SU-DHL-6 (cell line): ENCODE measurements around the gene TRIM2.

Experiments
- H2AFZ ChIP-seq: fragments of 200-600 bp; sonication (generic); 2 replicates; pipeline ENCODE4 v1.6.1; 2014; ENCODE audit warnings: low read depth, mild to moderate bottlenecking, moderate library complexity, mixed read lengths, antibody characterized with exemption, low read length; ENCODE audit not compliant: severe bottlenecking
- H3F3A ChIP-seq: fragments of 200-600 bp; shearing (Covaris generic); 2 replicates; pipeline ENCODE4 v1.6.0; 2016; ENCODE audit warnings: antibody characterized with exemption, mild to moderate bottlenecking; ENCODE audit not compliant: insufficient read depth
- H3K27ac ChIP-seq: fragments of 200-600 bp; sonication (generic); 2 replicates; pipeline ENCODE4 v1.5.1; 2016; ENCODE audit warnings: low read depth, mild to moderate bottlenecking, low read length, moderate library complexity, mixed read lengths
- H3K27me3 ChIP-seq: fragments of 200-600 bp; sonication (generic), shearing (Covaris generic); 2 replicates; pipeline ENCODE4 v1.6.0; 2014; ENCODE audit warnings: mild to moderate bottlenecking, low read length
- H3K36me3 ChIP-seq: fragments of 200-600 bp; sonication (generic); 2 replicates; pipeline ENCODE4 v1.6.1; 2014; ENCODE audit warnings: mild to moderate bottlenecking, low read length, mixed read lengths
- H3K4me2 ChIP-seq: fragments of 300-600, 200-600 bp; shearing (Covaris generic), sonication (generic); 2 replicates; pipeline ENCODE4 v1.6.0; 2014; ENCODE audit warnings: low read length, low read depth, mild to moderate bottlenecking; ENCODE audit not compliant: poor library complexity, severe bottlenecking
- H3K4me3 ChIP-seq: fragments of 200-600 bp; sonication (generic); 2 replicates; pipeline ENCODE4 v1.5.1; 2014; ENCODE audit warnings: antibody characterized with exemption, low read length, mild to moderate bottlenecking, mixed read lengths; ENCODE audit not compliant: insufficient read depth, poor library complexity, severe bottlenecking
- H3K79me2 ChIP-seq: fragments of 200-600 bp; sonication (generic); 2 replicates; pipeline ENCODE4 v1.6.1; 2014; ENCODE audit warnings: mild to moderate bottlenecking, low read length, moderate library complexity; ENCODE audit not compliant: insufficient read depth
- H3K9ac ChIP-seq: fragments of 200-600 bp; sonication (generic); 2 replicates; pipeline ENCODE4 v1.7.0; 2014; ENCODE audit warnings: mild to moderate bottlenecking, low read length
- H3K9me2 ChIP-seq: fragments of 200-600 bp; sonication (generic); replicated peaks from 2 replicates; pipeline ENCODE4 v1.6.1; 2014; ENCODE audit warnings: low read length; ENCODE audit not compliant: insufficient read depth
- H3K9me3 ChIP-seq: fragments of 200-600 bp; sonication (generic); 2 replicates; pipeline ENCODE4 v1.6.1; 2014; ENCODE audit warnings: low read length, mixed read lengths; ENCODE audit not compliant: insufficient read depth
- H4K20me1 ChIP-seq: fragments of 200-600 bp; sonication (generic); 2 replicates; pipeline ENCODE4 v1.6.1; 2014; ENCODE audit warnings: low read depth, mild to moderate bottlenecking, antibody characterized with exemption, low read length, moderate library complexity, mixed read lengths
- CTCF ChIP-seq: fragments of 200-600 bp; sonication (generic); IDR thresholded peaks from one replicate; pipeline ENCODE4 v1.5.1; 2017; ENCODE audit warnings: antibody characterized with exemption, mild to moderate bottlenecking, low read length, moderate library complexity; ENCODE audit not compliant: insufficient read depth, poor library complexity, severe bottlenecking
- EZH2phosphoT487 ChIP-seq: fragments of 200-600 bp; sonication (generic), shearing (Covaris generic); conservative IDR thresholded peaks from 2 replicates; pipeline ENCODE4 v1.6.1; 2018; ENCODE audit warnings: mild to moderate bottlenecking, antibody characterized with exemption, low read length, moderate library complexity, mixed read lengths

The TRIM2 gene

GRCh38 chr4:153234885-153235284 is 30.6 kb downstream of the TRIM2 start:
- Histone ChIP-seq H3K4me3 (no peak overlapping the region), H3K9ac (no peak overlapping the region), H3F3A (no peaks in the 10 kb centered on the region), H3K27me3 (no peaks in the 10 kb centered on the region), H3K4me2 (no peak overlapping the region), H3K36me3 (no peaks in the 10 kb centered on the region), H4K20me1 (no peaks in the 10 kb centered on the region), H3K9me3 (no peaks in the 10 kb centered on the region), H2AFZ (no peak overlapping the region), H3K79me2 (no peaks in the 10 kb centered on the region), H3K27ac (no peak overlapping the region), H3K9me2 (no peaks in the 10 kb centered on the region)
- TF ChIP-seq CTCF (no peak), EZH2phosphoT487 (no peak)

- Histone ChIP-seq H3F3A (no peaks in the 10 kb centered on the region), H3K27ac (no peak overlapping the region), H3K9me2 (no peaks in the 10 kb centered on the region), H3K79me2 (no peaks in the 10 kb centered on the region), H4K20me1 (no peaks in the 10 kb centered on the region), H3K9ac (no peak overlapping the region), H3K27me3 (no peaks in the 10 kb centered on the region), H3K9me3 (no peaks in the 10 kb centered on the region), H3K4me3 (no peak overlapping the region), H2AFZ (no peak overlapping the region), H3K36me3 (no peaks in the 10 kb centered on the region), H3K4me2 (no peak overlapping the region)
- no peak for TF ChIP-seq EZH2phosphoT487
- TF ChIP-seq CTCF: no peak
These were observed 34.1 kb downstream of the TRIM2 start for GRCh38 chr4:153238135-153238919.

- Histone ChIP-seq H3K9ac (no peak overlapping the region), H3K4me3 (no peak overlapping the region)
These were observed 35.2 kb downstream of the TRIM2 start for GRCh38 chr4:153239409-153239808.

More at GRCh38 chr4:153239409-153239808, 35.2 kb downstream of the TRIM2 start:
- Histone ChIP-seq H3F3A (no peaks in the 10 kb centered on the region), H3K27me3 (no peaks in the 10 kb centered on the region), H3K9me2 (no peaks in the 10 kb centered on the region), H2AFZ (no peak overlapping the region), H3K27ac (no peak overlapping the region), H3K4me2 (no peak overlapping the region), H4K20me1 (no peaks in the 10 kb centered on the region), H3K79me2 (no peaks in the 10 kb centered on the region), H3K36me3 (no peaks in the 10 kb centered on the region), H3K9me3 (no peaks in the 10 kb centered on the region)
- no peak for TF ChIP-seq EZH2phosphoT487
- no peak for TF ChIP-seq CTCF
